Glomerular visceral epithelial cell (primary cell): Measurements from ENCODE around the gene NSFL1C.

Experiments used
- DNase-seq: peaks from one replicate; pipeline ENCODE4 v3.0.0-alpha.2; 2016; ENCODE audit errors: extremely low spot score

Gene NSFL1C

DNA sequence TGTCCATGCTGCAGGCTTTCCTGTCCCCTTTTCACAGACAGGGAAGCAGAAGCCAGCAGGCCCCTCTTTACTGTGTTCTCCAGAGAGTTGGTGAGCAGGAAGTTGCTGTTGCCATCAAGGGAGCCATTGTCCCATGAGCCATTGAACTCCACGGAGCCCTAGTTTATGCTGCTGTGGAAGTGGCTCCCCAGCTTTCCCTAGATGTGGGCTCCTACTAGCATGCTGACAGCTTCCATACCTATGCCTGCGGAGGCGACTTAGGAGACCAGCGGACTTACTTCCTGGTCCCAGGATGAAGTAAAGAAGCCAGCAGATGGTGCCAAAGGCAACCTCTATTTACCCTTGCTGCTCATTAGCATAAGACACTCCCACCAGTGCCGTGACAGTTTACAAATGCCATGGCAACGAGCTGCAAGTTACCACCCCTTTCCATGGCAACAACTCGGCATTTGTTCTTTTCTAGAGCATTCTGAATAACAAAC, 43.0 kb downstream of the NSFL1C start:
- DNase-seq = peak; percentile 24

GRCh38 chr20:1423206-1423605, 43.4 kb downstream of the NSFL1C start:
- no peak for DNase-seq

- no peak for DNase-seq
Measured at GRCh38 chr20:1422753-1423152, 43.9 kb downstream of the NSFL1C start.

GRCh38 chr20:1420066-1420465, 46.6 kb downstream of the NSFL1C start:
- DNase-seq = no peak

DNA sequence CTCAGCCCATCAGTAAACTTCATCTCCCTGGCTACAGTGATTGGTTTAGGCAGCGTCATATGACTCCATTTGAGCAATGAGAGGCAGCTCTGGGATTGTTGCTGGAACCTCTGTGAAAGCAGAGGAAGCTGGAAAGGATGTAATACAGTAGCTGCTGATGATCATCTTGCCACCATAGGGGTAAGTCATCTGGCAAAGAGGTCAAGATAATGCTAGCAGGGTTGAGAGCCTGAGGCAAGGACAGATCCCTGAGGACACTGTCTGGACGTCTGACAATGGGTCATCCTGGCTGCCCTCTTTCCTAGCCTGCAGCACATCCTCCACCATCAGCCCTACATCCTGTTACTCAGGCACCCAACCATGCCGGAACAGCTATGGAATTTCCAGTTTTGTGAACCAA, 48.3 kb downstream of the NSFL1C start:
- DNase-seq = peak; percentile 35

DNA sequence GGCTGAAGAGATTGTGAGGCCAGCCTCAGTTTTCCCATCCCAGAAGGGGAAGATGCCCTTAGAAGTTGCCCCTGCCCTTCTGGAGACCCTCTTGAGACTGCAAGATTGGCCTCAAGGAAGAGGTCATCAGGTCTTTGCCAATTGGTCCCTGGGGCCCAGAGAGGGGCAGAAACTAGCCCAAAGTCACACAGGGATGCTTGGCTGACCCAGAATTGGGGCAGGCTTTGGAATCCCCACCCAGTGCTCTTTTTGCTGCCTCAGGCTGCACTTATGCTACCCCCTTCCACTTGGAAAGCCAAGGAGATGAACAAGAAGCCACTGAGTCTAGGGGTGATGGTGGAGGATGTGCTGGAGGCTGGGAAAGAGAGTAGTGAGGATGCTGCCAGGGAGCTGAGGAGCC, 48.9 kb downstream of the NSFL1C start:
- DNase-seq = no peak

DNA sequence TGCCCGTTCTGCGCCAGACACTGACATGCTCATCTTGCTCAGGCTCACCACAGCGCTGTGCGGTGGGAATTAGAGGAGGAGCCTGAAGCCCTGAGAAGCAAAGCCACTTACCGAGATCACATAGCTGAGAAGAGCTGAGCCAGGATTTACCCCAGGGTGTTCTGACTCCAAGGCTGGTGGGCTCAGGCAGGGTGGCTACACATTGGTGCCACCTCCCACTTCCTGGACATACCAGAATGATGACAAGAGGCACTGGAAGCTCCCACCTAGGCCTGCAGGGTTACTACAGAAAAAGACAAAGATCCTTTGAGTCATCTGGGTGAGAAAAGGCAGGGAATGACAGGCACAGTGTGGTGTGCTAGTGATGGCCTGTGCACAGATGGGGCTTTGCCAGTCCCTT, 49.4 kb downstream of the NSFL1C start:
- peak; percentile 55 for DNase-seq

DNA sequence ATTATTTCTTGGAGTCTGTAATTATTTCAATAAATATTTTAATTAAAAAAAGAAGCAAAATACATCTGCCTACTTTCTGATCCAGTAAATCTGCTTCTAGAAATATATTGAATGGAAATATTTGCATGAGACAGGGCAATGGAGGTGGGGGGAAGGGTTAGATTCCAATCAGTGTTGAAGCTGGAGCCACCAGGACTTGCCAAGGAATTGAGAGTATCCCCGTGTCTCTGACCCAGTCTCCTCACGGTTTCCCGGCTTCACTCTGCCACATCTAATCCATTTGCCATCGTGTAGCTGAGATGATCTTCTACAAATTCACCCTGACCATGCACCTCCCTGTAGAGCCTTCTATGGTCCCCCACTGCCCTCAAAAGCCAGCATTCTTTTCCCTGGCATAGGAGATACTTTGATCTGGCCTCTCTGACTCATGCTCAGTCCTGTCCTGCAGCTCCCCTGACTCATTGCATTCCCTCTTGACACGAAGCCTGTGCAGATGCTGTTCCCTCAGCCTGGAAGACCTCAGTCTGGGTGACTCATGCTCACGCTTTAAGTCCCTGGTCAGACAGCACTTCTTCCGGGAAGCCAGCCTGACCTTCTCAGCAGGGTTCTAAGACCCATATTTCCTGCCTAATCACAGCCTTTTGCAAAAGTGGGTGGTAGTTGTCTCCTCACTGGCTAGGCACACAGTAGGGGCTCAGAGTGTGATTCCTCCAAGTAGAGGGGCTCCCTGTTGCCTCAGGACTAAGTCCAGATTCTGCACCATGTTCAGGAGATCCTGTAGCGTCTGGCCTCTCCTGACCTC, 50.8 kb downstream of the NSFL1C start:
- DNase-seq = peak; percentile 94

DNA sequence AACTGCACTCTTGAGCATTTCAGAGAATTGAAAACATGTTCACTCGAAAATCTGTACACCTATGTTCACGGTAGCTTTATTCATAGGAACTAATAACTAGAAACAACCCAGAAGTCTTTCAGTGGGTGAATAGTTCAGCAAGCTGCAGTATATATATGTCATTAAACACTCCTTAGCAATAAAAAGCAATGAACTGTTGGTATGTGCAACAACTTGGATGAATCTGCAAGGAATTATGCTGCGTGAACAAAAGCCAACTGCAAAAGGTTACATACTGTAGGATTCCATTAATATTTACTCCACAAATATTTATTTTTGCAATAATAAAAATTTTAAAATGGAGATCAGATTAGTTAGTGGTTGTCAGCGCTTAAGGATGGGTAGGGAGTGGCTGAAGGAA, 51.7 kb downstream of the NSFL1C start:
- no peak for DNase-seq

DNA sequence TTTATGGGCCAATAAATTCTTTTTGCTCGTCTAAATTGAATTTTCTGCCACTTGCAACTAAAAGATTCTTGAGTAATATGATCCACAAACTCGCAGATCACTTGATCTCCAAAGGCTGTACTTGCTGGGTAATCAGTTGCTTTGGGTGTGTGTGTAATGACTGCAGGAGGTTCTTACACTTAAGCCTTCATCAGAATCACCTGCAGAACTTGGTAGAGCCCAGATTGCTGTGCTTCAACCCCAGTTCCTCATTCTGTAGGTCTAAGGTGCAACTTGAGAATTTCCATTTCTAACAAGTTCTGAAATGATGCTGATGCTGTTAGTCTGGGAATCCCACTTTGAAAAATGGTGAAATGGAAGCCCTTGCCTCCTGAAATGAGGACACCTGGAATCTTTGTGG, 60.8 kb downstream of the NSFL1C start:
- DNase-seq = no peak

DNA sequence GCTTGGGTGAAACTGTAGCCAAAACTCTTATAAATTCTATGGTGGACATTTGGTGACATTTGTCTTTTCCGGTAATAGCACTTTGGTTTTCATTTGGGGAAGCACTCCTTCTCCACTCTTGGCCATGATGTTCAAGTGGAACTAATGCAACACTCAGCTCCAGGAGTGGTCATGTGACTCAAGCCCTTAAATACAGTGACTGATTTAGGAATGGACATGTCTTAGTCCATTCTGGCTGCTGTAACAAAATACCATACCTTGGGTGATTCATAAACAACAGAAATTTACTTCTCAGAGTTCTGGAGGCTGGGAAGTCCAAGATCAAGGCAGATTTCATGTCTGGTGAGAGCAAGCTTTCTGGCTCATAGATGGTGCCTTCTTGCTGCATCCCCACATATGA, 63.0 kb downstream of the NSFL1C start:
- no peak for DNase-seq

- peak; percentile 58 for DNase-seq
Measured at GRCh38 chr20:1402149-1402548, 64.5 kb downstream of the NSFL1C start.

DNA sequence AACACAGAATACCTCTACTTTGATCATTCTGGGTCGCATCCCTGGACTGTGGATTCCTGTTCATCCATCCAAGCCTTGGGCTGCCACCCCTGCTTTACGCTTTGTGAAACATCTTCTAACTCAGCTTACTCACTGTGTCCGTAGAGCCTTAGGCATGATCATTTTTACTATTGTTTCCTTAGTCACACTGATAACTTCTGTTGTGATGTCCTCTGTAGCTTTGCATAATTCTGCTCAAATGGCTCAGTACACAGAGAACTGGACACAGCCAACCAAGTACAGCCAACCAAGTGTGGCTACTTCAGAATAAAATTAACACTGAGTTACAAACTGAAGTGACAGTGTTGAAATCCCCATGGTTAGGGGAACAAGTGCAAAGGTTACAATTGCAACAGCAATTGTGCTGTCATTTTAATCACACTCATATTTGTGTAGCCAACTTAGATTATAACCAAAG, 65.2 kb downstream of the NSFL1C start:
- DNase-seq = peak; percentile 32

DNA sequence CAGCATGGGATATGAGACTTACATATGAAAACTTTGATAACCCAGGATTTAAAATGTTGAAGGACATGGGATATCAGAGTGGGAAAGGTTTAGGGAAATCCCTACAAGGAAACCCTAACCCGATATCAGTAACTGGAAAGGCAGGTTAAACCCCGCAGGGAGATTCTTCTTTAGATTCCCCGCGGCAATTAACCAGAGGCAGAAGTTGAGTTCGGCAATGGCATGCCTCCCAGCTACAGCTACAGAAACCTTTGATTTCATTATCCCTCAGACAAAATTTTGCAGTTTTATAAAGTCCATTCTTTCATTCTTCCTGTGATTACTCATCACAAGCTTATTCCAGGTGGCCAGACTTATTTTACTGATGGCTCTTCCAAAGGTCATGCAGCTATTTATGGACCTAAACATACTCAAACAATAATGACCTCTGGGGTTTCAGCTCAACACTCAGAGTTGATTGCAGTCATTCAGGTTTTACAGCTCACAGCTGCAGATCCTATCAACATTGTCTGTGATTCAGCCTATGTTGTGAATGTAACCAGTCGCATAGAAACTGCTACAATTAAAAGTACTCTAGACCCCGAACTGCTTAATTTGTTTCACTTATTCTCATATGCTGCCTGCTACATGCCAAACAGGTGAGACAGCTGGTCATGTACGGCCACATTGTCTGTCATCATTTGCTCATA, 66.8 kb downstream of the NSFL1C start:
- peak; percentile 69 for DNase-seq

- DNase-seq = peak; percentile 69
Measured at GRCh38 chr20:1398185-1398584, 68.5 kb downstream of the NSFL1C start.

- DNase-seq = no peak
Measured at GRCh38 chr20:1397710-1398109, 68.9 kb downstream of the NSFL1C start.

DNA sequence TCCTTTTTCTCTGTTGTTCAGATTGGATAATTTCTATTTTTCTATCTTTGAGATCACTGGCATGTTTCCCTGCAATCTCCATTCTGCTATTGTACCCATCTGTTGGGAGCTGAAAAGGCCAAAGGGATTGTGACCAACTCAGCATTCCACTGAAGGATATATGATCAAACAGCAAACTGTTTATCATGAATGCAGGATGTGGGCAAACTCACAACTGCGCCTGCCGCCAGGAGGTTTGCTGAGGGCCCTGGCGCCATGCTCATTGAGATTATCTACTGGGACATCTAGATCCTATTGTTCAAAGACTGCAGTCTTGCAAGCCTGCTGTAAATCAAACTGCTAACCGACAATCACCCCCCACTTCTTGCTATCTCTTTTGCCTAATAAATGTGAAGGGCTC, 69.9 kb downstream of the NSFL1C start:
- no peak for DNase-seq

DNA sequence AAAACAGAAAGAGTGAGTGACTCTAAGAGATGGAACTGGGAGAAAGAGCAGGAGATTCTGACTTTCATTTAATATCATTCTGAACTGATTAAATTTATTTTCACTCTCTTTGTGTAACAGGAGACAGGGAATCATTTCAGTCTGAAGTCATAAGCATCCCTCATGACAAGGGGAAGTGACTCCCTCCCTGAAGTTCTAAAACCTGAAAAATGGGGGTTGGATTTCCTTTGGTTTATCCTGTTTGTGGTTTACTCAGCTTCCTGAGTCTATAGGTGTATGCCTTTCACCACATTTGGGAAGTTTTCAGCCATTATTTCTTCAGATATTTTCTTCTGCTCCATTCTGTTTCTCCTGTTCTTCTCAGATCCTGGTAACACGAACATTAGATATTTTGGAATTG, 70.4 kb downstream of the NSFL1C start:
- no peak for DNase-seq

- no peak for DNase-seq
Measured at GRCh38 chr20:1394686-1395085, 72.0 kb downstream of the NSFL1C start.

- DNase-seq = no peak
Measured at GRCh38 chr20:1393507-1393882, 73.2 kb downstream of the NSFL1C start.

GRCh38 chr20:1392693-1393506, 73.7 kb downstream of the NSFL1C start, which contains the start of gene FKBP1A:
FKBP1A (minus strand) TSS chr20:1393054; CDS start chr20:1392998, 56 bp downstream.
- peak; percentile 96 for DNase-seq

- DNase-seq = no peak
Measured at GRCh38 chr20:1392443-1392692, 74.3 kb downstream of the NSFL1C start.
